Measurements from ENCODE around the gene SARDH. TPM values are rescaled to one million over a fixed set of nuclear protein-coding genes. Genes with fewer than 3 reads are reported as not detected.

Gene SARDH
- total RNA-seq, 1 experiment from 2014 or later = 5.6 TPM

- TF ChIP-seq ZFX (IDR thresholded peaks at IDR 0.05) = no peak
- TF ChIP-seq CTCF (IDR thresholded peaks at IDR 0.05 in 2 of 3, conservative IDR thresholded peaks at IDR 0.05 in 1 of 3; ENCODE audit: borderline replicate concordance in 1 of 3, insufficient read depth in 1 of 3, low read depth in 2 of 3, low read length in 2 of 3) = no peak
- TF ChIP-seq RAD21 (IDR thresholded peaks at IDR 0.05; ENCODE audit: low read depth) = no peak
- no peak for TF ChIP-seq YY1 (IDR thresholded peaks at IDR 0.05; ENCODE audit: extremely low read depth, insufficient replicate concordance, low read depth, low read length)
- RAD21 ChIA-PET (ENCODE audit: low non-redundant PET in 1 of 2, low total read pairs in 2 of 2, uncharacterized antibody in 2 of 2, unreplicated experiment in 2 of 2) = no interaction called here
Observed at GRCh38 chr9:133642708-133643361, 95.3 kb downstream of the SARDH start.

GRCh38 chr9:133641861-133642595, 96.1 kb downstream of the SARDH start:
- intact Hi-C loops (cut with micrococcal nuclease) = no loop called here
- no peaks in the 10 kb centered on the region for H3K79me2 ChIP-seq (ENCODE audit: insufficient read depth, low read length)
- H3K9ac ChIP-seq (ENCODE audit: low read length) = no peak overlapping the region
- H3K4me1 ChIP-seq (ENCODE audit: control insufficient read depth in 1 of 2, insufficient read depth in 2 of 2, low read length in 2 of 2) = no peaks in the 10 kb centered on the region
- H3K27ac ChIP-seq (ENCODE audit: low read depth, low read length) = no peak overlapping the region
- POLR2A ChIA-PET = no interaction called here
- no peaks in the 10 kb centered on the region for H3K9me3 ChIP-seq (ENCODE audit: control insufficient read depth in 1 of 2, insufficient read depth in 1 of 2, low read depth in 1 of 2, low read length in 2 of 2)
- no peak overlapping the region for H2AFZ ChIP-seq (ENCODE audit: low read depth, low read length, poor library complexity, severe bottlenecking)
- no peaks in the 10 kb centered on the region for H3K36me3 ChIP-seq (ENCODE audit: control insufficient read depth in 1 of 2, insufficient read depth in 2 of 2, low read length in 2 of 2)
- RAD21 ChIA-PET (ENCODE audit: low non-redundant PET in 1 of 2, low total read pairs in 2 of 2, uncharacterized antibody in 2 of 2, unreplicated experiment in 2 of 2) = no interaction called here
- CTCF ChIA-PET = no interaction called here
- H3K9me2 ChIP-seq (ENCODE audit: insufficient read depth) = no peaks in the 10 kb centered on the region
- no peak overlapping the region for H3K4me3 ChIP-seq (replicated peaks in 1 of 2; ENCODE audit: low read depth in 1 of 2, low read length in 2 of 2)
- no peaks in the 10 kb centered on the region for H4K20me1 ChIP-seq (ENCODE audit: insufficient read depth)
- H3K27me3 ChIP-seq (ENCODE audit: insufficient read depth, low read length) = peaks cover 7% of the 10 kb centered on the region; the same call in 1 of the 2 replicates
- no TSS peak for BruUV-seq (replicated peaks)
- no peak overlapping the region for H3K4me2 ChIP-seq (ENCODE audit: low read length)
- DNase-seq (ENCODE audit: low read depth, low spot score) (no peak), ATAC-seq (no peak)
- no peak for TF ChIP-seq ZNF274 (IDR thresholded peaks at IDR 0.05; ENCODE audit: low read depth, low read length)
- TF ChIP-seq SP1 (IDR thresholded peaks at IDR 0.05; ENCODE audit: low read depth) = no peak
- TF ChIP-seq CEBPB (IDR thresholded peaks at IDR 0.05; ENCODE audit: low read depth) = no peak
- no peak for TF ChIP-seq ZFX (IDR thresholded peaks at IDR 0.05)
- no peak for TF ChIP-seq SIN3A (IDR thresholded peaks at IDR 0.05; ENCODE audit: low read depth)
- no peak for TF ChIP-seq POLR2AphosphoS5 (IDR thresholded peaks at IDR 0.05; ENCODE audit: low read depth, low read length)
- no peak for TF ChIP-seq ELF1 (IDR thresholded peaks at IDR 0.05; ENCODE audit: borderline replicate concordance, low read depth)
- TF ChIP-seq RAD21 (IDR thresholded peaks at IDR 0.05; ENCODE audit: low read depth) = no peak
- TF ChIP-seq ATF3 (IDR thresholded peaks at IDR 0.05) = no peak
- no peak for TF ChIP-seq TCF7L2 (IDR thresholded peaks at IDR 0.05; ENCODE audit: borderline replicate concordance, extremely low read depth, insufficient read depth, insufficient read length)
- no peak for TF ChIP-seq REST (IDR thresholded peaks at IDR 0.05; ENCODE audit: low read depth)

More at GRCh38 chr9:133642708-133643361, 95.3 kb downstream of the SARDH start:
- no peak overlapping the region for H2AFZ ChIP-seq (ENCODE audit: low read depth, low read length, poor library complexity, severe bottlenecking)
- H3K9ac ChIP-seq (ENCODE audit: low read length) = no peak overlapping the region
- POLR2A ChIA-PET = no interaction called here
- H3K9me2 ChIP-seq (ENCODE audit: insufficient read depth) = no peaks in the 10 kb centered on the region
- DNase-seq (ENCODE audit: low read depth, low spot score) (no peak), ATAC-seq (no peak)
- no peaks in the 10 kb centered on the region for H4K20me1 ChIP-seq (ENCODE audit: insufficient read depth)
- H3K4me2 ChIP-seq (ENCODE audit: low read length) = no peak overlapping the region
- no peaks in the 10 kb centered on the region for H3K36me3 ChIP-seq (ENCODE audit: control insufficient read depth in 1 of 2, insufficient read depth in 2 of 2, low read length in 2 of 2)
- no TSS peak for BruUV-seq (replicated peaks)
- CTCF ChIA-PET = no interaction called here
- no peaks in the 10 kb centered on the region for H3K79me2 ChIP-seq (ENCODE audit: insufficient read depth, low read length)
- peaks cover 16% of the 10 kb centered on the region; the same call in 1 of the 2 replicates for H3K27me3 ChIP-seq (ENCODE audit: insufficient read depth, low read length)
- no peaks in the 10 kb centered on the region for H3K9me3 ChIP-seq (ENCODE audit: control insufficient read depth in 1 of 2, insufficient read depth in 1 of 2, low read depth in 1 of 2, low read length in 2 of 2)
- H3K27ac ChIP-seq (ENCODE audit: low read depth, low read length) = no peak overlapping the region
- H3K4me3 ChIP-seq (replicated peaks in 1 of 2; ENCODE audit: low read depth in 1 of 2, low read length in 2 of 2) = no peak overlapping the region
- intact Hi-C loops (cut with micrococcal nuclease) = no loop called here
- no peaks in the 10 kb centered on the region for H3K4me1 ChIP-seq (ENCODE audit: control insufficient read depth in 1 of 2, insufficient read depth in 2 of 2, low read length in 2 of 2)

All from HCT116 (cell line).